NCI-H2107 (cell line): ENCODE results near the gene COL5A2.

Experiments used
- DNase-seq: peaks from one replicate; lab custom pipeline; 2025; lab: John Stamatoyannopoulos, UW

The COL5A2 gene

DNA sequence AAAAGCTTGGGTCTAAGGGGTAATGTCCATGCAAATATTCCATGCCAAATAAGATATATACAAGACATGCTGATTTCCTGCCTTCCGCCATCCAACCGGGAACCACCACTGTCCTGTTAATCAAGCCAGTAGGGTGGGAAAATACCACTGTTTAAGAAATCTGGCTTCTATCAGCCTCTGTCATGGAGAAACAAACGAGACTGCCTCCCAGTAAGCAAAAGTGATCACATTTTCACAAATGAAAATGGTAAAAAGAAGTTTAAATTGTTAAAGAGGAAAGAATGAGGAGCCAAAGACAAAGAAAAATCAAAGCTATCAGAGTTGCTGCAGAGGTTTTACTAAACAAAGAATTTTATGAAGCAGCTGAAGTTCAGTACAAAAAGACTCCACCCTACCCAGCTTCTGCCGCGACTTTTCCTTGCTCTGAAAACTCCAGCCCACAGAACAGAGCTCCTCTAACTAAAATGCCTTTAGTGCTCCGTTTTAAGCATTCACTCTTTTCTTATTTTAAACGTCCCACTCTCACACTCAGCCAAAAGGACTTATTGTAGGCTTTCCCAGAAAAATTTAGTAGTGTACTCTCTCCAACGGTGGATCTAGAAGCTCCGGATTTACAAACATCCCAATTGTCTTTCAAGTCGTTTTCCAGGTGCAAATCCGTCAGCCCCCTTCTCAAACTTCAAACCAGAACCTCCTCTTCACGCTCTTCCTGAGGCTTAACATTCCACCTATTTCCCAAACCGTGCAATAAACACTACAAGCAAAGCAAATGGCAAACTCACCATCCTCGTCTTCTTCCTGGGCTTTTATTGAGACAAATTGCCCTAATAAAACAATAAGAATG is 613 bp downstream of the COL5A2 start:
- no peak for DNase-seq

GRCh38 chr2:189178054-189178453 is 1.5 kb downstream of the COL5A2 start:
- no peak for DNase-seq

- no peak for DNase-seq
These were observed 2.2 kb downstream of the COL5A2 start for GRCh38 chr2:189177251-189177840.

DNA sequence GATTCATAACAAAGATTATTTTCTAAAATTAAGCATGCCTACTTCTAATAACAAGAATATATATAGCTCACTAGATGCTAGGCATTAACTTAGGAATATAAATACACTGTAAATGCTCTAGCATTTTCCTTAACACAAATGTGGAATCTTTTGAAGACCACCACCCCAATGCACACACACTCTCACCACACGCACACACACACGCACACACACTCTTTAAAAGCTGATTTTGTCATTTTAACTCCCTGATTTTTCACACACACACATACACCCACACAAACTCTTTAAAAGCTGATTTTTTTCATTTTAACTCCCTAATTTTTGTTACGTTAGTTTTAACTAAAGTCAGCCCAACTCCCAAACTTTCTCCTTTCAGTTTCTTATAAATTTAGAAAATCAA is 3.0 kb downstream of the COL5A2 start:
- no peak for DNase-seq

GRCh38 chr2:189175869-189176433 is 3.6 kb downstream of the COL5A2 start:
- no peak for DNase-seq

- no peak for DNase-seq
These were observed 7.5 kb downstream of the COL5A2 start for GRCh38 chr2:189171956-189172609.

- DNase-seq: no peak
These were observed 10.6 kb downstream of the COL5A2 start for GRCh38 chr2:189168856-189169499.

DNA sequence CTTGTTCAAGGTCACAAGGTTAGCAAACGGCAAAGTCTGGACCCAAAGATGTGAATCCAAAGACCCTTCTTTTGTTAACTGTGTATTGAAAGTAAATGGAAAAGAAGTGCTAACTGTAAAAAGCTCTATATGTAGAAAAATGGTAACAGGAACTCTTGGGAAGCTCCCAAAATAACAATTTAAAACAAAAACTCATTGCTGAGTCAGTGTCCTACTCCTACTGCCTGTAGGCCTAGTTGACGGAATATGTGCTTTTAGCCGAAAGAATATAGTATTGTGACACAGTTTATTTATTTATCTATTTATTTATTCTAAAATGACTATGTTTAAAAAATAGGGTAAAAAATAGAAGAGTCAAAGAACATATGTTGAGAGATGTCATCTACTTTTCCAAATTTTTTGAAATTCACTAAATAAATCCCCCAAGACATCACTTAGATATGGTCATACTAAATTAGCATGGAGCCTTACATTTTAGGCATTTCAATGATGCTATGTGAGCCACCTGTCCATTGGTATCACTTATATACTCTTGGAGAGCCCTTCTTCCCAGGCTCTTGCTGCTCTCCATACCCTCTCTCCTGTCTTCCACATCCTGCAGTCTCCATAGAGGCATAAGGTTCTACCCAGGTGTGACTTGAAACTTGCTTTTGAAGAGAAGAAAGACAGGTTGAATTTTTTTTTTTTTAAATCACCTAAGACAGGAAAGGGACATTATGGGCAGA is 13.7 kb downstream of the COL5A2 start:
- DNase-seq: no peak

DNA sequence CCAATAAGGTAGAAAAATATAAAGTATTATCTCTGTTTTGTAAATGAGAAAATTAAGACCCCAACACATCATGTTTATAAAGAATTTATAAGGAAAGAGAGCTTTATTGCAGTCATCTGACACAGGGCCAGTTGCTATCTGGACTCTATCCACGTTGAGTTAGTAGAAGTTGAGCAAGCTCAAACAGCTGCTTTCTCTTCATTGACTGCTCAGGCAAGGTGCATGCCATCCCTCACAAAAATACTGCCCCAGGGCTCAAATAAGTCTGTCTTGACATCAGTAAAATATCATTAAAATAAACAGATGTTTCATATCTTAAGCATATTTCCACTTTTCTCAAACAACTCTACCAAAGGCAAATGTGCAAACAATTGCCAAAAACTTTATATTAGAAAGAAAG is 14.8 kb downstream of the COL5A2 start:
- no peak for DNase-seq

DNA sequence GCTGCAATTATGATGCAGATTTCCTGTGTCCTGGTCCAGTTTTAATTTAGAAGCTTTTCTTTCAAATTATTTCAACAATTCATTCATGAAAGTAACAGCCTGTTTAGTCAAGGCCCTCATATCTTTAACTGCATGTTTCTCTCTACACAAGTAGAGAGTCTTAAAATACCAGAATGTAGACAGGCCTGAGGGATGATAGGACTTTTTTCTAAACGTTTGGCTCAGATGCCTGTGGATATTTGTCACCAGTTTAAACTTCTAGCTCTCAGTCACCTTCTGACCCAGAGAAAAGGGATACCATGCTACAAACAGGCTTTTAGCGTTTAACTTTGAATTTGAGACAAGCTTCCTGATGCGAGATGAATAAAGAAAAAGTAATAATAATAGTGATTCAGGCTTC is 15.7 kb downstream of the COL5A2 start:
- DNase-seq: no peak

GRCh38 chr2:189162566-189162965 is 17.0 kb downstream of the COL5A2 start:
- no peak for DNase-seq

GRCh38 chr2:189161894-189162293 is 17.7 kb downstream of the COL5A2 start:
- DNase-seq: no peak

- no peak for DNase-seq
These were observed 19.8 kb downstream of the COL5A2 start for GRCh38 chr2:189159717-189160116.

GRCh38 chr2:189159273-189159672 is 20.3 kb downstream of the COL5A2 start:
- DNase-seq: no peak

DNA sequence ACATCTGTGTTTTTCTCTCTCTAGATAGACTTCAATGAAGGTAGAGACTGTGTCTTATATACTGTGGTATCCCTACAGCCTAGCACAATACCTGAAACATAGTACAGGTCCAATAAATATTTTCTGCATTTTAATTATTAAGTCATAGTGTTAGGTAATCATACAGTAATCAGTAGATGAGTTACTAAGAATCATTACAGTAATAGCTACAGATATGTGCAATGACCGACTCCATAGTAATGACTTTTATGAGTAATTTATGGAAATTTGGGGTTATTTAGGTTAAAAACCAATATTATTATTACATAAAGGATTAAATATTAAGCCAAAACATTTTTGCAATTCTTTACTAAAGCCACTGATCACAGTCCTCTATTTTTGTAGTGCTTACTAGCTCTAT is 21.6 kb downstream of the COL5A2 start:
- DNase-seq: no peak

DNA sequence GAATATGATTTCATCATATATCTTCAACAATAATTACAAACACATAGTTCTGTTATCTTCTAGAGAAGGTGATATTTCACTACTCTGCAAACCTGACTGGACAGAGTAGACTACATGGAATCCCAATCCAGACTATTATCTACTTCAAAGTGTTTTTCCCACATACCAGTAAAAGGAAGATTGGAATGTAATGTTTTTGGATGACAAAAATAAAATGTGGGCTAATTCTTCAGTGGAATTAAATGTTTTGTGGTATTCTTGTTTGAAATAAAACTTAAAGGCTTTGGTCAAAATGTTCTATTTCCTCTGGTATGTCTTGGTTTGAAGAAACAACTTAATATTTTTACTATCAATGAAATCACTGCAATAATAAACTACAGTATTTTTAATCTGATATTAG is 22.1 kb downstream of the COL5A2 start:
- DNase-seq: no peak

DNA sequence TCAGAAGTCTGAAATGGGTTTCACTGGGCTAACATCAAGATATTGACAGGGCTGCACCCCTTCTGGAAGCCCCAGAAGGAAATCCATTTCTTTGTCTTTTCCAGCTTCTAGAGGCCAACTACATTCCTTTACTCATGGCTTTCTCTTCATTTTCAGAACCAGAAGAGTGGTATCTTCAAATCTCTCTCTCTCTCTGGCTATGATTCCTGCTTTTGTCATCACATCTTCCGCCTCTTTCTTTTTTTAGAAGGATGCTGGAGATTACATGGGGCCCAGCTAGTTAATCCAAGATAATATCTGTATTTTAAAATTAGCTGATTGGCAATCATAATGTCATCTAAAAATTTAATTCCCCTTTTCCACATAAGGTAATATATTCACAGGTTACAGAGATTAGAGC is 23.8 kb downstream of the COL5A2 start:
- DNase-seq: no peak

DNA sequence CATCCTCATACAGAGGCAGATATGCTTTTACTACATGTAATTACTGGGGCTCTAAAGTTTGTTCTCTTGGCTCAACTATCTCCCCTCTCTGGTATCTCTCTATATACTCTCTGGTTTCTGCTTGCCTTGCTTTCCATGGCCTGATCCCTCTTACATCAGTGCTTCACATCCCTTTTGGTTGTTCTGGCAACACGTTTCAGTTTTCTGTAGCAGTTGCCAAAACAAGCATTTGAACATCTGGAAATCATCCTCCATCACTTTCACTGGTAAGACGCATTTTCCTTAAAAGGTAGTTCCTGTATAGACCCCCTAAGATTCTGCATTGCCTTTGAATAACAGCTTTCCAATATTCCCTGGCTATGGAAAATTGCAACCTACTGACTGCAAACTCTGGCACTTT is 25.9 kb downstream of the COL5A2 start:
- no peak for DNase-seq

GRCh38 chr2:189152483-189152882 is 27.1 kb downstream of the COL5A2 start:
- DNase-seq: no peak

DNA sequence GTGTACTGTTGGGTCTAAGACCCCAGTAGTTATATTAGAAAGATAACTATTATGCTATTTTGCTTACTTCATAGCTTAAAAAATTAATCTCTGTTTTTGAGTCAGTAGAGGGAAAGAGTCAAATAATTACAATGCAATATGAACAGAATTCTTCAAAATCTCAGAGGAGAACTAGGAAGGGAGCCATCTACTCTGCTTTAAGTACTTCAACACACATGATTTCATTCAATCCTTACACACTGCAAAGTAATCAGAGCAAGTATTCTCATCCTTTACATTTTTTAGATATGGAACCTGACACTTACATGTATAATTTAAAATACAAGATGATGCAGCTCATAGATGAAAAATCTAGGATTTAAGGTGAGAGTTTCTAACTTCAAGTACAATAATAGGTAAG is 27.7 kb downstream of the COL5A2 start:
- no peak for DNase-seq

DNA sequence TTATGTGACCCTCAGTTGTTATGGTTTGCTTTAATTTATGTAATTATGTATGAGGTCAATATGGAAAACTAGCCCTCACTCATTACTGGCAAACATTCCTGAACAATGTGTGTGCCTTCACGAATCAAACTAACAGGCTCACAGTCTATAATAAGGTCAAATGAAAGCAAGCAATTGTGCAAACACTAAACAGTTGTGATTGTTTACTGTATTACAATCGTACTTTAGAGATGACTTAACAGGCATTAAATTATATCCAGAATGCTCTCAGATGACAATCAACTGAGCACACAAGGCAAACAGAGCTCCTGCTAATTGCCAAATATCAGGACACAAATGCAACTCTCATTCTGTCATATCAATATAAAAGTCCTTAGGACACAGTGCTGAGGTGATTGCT is 29.5 kb downstream of the COL5A2 start:
- no peak for DNase-seq

DNA sequence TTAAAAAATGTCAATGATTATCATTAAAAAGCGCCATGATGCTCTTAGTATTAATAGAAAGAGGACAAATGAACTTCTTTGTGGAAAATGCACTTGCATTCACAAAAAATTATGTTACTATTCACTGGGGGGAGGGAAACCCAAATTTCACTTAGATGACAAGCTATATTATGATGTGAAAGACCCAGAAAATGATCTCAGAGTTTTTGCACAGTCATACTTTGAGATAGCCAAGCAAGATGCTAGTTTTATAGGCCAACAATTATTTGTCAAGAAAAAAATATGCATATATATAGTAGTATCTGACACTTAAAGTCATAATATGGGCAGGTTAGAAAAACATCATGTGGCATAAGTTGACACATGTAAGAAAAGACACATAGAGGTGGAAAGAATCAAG is 31.6 kb downstream of the COL5A2 start:
- no peak for DNase-seq
